NCI-H2196 treated with DMSO at 0.1 percent for 48 hours (cell line): Measurements from ENCODE around the gene PLCXD1.
"Not testable (repeated sequence)": the region's sequence is repeated elsewhere in the genome, so short reads cannot be mapped to it uniquely, and the experiment has no call there.

Experiments used
- DNase-seq: peaks from one replicate; lab custom pipeline; 2025; ENCODE audit not compliant: unreplicated experiment; lab: John Stamatoyannopoulos, UW

Gene PLCXD1

GRCh38 chrX:262381-262909 lies 18.7 kb upstream of the PLCXD1 start:
- DNase-seq = no peak

- not testable (repeated sequence) for DNase-seq
Observed at GRCh38 chrX:264006-264405, 17.2 kb upstream of the PLCXD1 start.

GRCh38 chrX:264634-265455 lies 16.3 kb upstream of the PLCXD1 start:
- no peak for DNase-seq

- no peak for DNase-seq
Observed at GRCh38 chrX:265502-265901, 15.7 kb upstream of the PLCXD1 start.

- no peak for DNase-seq
Observed at GRCh38 chrX:267771-268261, 13.4 kb upstream of the PLCXD1 start.

- DNase-seq = no peak
Observed at GRCh38 chrX:270848-271367, 10.3 kb upstream of the PLCXD1 start.

GRCh38 chrX:274904-275475 lies 6.2 kb upstream of the PLCXD1 start:
- no peak for DNase-seq

- DNase-seq = no peak
Observed at GRCh38 chrX:275476-275966, 5.7 kb upstream of the PLCXD1 start.

- no peak for DNase-seq
Observed at GRCh38 chrX:275967-276580, 5.1 kb upstream of the PLCXD1 start.

- DNase-seq = no peak
Observed at GRCh38 chrX:276581-277201, 4.5 kb upstream of the PLCXD1 start.

- not testable (repeated sequence) for DNase-seq
Observed at GRCh38 chrX:279757-280604, 1.2 kb upstream of the PLCXD1 start.

- not testable (repeated sequence) for DNase-seq
Observed at GRCh38 chrX:280722-281121, 459 bp upstream of the PLCXD1 start.

GRCh38 chrX:282000-282681 lies 960 bp downstream of the PLCXD1 start:
- DNase-seq = not testable (repeated sequence)

- DNase-seq = no peak
Observed at GRCh38 chrX:283115-283845, 2.1 kb downstream of the PLCXD1 start.

GRCh38 chrX:285076-285677 lies 4.0 kb downstream of the PLCXD1 start:
- DNase-seq = no peak

- no peak for DNase-seq
Observed at GRCh38 chrX:287670-288069, 6.5 kb downstream of the PLCXD1 start.

GRCh38 chrX:288561-288991 lies 7.4 kb downstream of the PLCXD1 start:
- no peak for DNase-seq

GRCh38 chrX:290476-291166 lies 9.4 kb downstream of the PLCXD1 start:
- DNase-seq = no peak
